ENCODE measurements around the gene PMPCA.

Gene PMPCA

DNA sequence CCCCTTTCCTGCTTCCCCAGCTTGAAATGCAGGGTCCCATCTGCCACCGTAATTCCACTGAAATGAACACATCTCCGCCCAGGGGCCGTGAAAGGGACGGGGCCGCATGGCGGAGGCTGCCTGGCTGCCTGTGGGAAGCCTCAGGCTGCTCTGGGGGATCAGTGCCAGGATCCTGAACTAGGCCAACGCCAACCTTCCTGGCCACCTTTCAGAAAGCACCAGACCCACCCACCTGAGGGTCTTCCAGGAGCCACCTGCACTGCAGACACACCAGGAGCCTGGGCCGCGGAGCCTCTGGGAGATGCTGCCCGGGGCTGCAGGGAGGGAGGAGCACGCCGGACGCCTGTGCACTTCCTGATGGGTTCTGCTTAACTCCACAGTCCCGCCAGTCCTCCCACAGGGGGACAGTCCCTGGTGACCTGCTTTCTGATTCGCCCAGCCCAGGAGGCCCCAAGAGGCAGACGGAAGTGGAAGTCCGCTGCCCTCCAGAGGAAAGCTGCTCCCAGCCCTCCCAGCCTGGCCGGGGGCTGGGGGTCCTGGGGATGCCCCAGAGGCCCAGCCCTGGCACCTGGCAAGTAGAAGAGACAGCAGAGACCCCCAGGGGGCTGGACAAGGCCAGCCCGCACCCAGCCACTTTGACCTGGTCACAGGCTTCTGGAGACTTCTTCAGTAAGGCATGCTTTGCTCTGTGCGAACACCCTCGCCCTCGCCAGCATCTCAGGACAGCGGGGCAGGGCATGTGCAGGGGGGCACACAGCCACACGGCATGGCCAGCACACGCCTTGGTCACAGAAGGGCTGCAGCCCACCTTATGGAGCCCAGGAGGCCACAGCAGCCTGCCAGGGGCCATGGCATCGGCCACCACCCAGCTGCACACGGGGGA lies 36.9 kb upstream of the PMPCA start, which contains the start of gene CARD9:
Gene CARD9 (minus strand): TSS at position 370 of the 883 bp plus-strand sequence. CDS start 1,591 bp downstream, outside the sequence.
- no peak for DNase-seq (ENCODE audit: low read depth)

DNA sequence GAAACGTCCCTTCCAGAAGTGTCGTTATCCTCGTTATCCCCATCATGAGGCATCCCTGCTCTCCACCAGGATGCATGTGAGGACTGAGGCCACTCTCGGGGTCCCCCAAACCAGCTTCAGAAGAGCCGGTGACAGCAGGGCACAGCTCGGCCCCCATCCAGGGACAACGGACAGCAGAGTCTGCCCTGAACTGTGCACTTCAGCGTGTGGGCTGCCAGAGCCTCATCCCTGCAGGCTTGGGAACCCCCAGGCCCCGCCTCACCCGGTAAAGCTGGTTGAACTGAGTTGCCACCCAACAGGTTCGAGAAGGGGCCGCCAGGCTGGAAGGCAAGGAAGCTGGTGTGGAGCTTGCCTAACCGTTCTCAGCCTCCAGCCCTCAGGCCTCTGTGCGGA lies 36.3 kb upstream of the PMPCA start:
- no peak for DNase-seq (ENCODE audit: low read depth)

DNA sequence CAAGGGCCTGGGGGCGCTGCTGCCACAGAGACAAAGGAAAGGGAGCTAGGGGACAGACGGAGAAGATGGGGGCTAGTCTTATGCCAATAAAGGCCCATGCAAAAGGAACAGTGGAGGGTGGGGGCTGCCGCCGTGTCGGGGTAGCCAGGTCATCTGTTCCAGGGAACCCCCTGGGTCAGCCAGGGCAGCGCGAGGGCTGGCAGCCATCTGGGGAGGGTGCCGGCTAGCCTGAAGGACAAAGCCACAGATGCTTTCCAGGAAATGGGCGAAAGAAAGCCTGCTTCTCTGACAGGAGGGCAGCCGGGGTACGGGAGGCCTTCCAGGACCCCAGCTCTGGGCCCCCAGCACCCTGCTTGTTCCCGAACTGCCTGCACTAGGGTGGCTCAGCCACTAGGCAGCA lies 35.4 kb upstream of the PMPCA start:
- no peak for DNase-seq (ENCODE audit: low read depth)

DNA sequence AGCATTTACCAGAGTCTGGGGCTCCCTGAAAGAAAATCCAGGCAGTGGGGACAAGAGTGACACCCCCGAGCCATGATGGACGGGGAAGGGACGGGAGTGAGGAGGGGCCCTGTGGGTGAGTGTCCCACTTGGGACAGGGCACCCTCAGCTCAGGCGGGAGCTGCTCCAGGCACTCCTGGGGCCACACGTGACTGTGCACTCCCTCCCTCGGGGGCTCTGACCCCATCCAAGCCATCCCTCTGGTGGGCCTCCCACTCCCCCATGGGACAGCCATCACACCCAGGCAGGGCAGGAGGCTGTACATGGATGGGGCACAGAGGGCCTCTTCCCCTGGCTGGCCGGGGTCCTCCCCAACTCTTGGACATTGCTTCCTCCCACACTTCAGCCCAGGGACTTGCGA lies 34.0 kb upstream of the PMPCA start:
- DNase-seq (ENCODE audit: low read depth): no peak

DNA sequence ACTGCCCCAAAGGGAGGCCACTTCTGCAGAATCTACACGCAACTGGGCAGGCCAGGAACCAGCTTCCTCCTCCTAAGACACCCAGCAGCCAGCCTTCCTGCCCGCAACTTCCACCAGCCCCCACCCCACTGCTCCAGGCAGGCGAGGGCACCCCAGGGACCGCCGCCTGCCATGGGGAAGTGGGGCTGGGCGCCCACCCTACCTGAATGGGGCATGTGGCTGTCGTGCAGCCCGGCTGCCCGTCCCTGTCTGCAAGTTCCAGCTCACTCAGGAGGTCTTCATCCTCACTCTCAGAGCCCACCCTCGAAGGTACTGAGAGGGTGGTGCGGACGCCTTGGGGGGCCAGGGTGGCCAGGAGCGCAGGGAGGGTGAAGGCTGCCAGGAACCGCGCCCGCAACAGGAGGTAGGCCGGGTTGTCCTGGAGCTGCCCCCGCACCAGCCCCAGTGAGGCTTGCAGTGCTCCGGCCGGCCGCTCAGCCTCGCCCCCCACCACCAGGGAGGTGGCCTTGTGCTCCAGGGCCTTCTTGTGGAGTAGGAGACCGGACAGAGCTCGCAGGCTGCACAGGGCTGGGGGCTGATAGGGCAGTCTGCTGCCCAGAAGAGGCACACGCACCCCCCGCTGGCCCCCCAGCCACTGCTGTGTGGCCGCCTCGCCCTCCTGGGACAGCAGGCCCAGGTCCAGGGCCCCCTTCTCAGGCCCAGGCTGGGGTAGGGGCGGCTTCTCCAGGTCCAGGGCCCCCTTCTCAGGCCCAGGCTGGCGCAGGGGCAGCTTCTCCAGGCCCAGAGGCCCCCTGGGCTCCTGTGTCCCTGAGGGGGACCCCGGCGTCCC lies 32.9 kb upstream of the PMPCA start:
- no peak for DNase-seq (ENCODE audit: low read depth)

DNA sequence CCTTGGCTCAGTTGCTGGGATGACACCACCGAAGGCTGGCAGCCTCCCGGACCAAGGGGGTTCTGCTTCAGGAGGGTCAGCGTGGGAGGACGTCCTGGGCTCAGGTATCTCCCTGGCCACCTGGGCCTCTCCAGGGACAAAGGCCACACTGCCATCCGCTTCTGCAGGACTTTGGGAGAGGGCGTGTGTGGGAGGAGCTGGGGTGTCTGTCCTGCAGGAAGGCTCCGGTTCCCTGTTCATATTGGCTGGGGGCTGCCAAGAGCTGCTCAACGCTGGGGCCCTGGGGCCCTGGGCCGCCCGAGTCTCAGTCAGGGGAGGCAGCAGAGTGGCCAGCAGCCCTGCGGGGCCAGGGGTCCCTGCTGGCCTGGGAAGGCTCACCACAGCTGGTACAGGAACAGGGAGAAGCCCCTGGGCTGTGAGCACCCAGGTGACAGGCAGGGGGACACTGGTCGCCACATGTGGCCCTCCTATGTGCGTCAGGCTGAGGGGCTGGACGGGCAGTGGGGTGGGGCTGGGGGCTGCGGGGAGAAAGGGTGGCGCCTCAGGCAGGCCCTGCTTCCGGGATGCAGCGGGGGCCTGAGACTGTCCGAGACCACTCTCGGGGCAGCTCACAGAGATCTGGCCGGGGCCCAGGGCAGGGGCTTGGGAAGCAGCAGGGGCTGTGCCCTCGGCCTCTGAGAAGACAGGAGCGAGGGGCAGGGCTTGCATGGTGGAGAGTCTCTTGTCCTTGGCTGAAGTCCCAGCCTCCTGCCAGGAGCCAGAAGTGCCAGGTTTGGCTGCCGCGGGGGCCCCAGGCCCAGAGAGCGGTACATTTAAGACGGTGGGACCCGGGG lies 32.1 kb upstream of the PMPCA start:
- no peak for DNase-seq (ENCODE audit: low read depth)

DNA sequence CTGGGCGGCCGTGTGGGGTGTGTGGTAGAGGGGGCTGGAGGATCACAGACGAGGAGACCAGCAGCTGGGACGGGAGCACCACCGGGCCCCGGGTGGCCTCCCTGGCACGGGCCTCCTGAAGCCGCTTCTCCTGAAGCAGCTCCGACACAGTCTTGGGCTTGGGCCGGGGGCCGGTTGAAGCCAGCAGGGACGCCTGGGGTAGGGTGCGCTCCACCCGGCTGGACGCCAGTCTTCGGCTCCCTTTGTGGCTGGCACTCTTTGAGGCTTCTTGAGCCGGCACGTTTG lies 31.5 kb upstream of the PMPCA start:
- no peak for DNase-seq (ENCODE audit: low read depth)

DNA sequence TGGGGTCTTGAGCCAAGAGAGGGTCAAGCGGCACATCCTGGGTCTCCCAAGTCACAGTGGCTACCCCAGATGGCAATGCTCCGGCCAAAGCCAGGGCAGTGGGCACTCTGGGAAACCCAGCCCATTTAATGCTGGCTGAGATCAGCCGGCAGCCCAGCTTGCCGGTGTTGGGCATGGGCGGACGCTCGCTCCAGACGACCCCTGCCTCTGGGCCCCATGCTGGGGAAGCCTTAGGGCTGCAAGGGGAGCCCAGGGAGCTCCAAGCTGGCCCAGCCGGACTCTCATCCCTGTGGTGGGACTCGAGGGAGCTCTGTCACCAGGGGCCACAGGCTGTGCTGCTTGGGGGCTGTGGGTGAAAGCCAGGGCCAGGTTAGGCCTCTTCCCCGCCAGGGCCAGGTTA lies 31.1 kb upstream of the PMPCA start:
- no peak for DNase-seq (ENCODE audit: low read depth)

DNA sequence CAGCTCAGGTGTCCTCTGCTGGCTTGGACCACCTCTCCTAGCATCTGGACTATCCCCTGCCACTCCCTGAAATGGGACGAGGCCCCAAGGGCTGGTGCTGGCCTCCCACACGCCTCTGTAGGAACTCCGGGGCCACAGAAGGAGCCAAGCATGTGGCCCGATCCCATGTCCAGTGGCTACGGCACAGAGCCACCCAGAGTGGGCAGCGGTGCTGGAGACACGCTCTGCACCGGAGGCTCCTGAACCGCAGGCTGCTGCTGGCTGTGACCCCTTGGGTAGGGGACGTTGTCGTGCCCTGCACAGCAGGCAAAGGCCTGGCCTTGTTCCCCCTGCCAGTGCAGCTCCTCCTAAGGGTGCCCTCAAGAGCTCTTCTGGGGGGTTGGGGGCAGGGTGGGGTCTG lies 30.6 kb upstream of the PMPCA start:
- no peak for DNase-seq (ENCODE audit: low read depth)

DNA sequence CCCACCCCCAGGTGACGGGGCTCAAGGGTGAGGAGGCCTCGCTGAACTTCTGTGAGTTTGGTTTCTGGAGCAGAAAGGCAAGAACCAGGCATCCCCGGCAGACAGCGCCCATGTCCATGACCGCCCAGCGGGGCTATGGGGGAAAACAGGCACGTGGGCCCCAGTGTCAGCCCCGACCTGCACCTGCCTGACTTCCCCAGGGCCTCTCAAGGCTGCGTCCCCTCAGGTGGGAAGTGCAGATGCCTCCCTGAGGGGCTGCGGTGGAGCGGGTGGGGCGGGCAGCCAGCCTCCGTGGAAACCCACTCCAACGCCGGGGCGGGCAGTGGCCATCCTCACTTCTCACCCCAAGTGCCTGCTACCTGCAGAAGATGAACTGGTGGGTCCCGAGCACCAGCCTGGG lies 30.1 kb upstream of the PMPCA start:
- DNase-seq (ENCODE audit: low read depth): no peak

DNA sequence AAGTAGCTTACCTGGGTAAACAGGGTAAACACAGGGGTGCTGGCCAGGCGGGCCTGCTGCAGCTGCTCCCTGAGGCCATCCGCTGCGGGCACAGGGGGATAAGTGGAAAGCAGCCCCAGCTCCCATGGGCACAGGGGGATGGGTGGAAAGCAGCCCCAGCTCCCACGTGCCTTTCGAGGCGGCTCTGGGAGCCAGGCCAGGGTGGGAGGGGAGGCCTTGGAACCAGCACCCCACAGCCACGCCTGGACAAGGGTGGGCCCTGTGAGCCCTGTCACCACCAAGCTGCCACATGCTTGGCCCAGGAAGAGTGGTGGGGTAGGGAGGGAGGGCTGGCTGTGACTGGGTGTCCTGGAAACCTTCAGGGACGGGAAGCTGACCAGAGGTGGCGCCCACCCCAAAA lies 29.1 kb upstream of the PMPCA start:
- no peak for DNase-seq (ENCODE audit: low read depth)

DNA sequence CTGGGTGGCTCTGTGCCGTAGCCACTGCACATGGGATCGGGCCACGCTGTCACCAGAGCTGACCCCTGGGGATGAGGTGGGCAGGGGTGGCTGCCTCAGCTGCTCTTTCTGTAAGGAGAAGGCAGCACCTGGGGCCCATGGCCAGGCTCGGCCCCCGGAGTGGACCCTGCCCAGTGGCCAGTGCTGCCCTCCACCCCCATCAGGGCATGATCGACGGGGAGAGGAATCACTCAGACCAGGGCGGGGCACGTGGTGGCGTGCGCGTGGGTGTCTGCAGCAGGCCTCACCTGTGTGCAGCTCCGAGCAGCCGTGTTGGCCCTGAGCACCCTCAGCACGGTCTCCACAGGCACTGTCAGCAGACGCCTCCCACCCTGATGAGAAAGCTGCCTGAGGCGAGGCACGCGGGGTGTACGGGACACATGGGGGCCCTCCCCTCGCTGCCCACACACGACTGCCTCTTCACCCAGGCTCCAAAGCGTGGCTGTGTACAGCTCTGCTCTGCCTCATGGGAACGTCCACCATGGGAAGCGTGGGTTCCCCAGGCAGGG lies 28.4 kb upstream of the PMPCA start:
- no peak for DNase-seq (ENCODE audit: low read depth)

DNA sequence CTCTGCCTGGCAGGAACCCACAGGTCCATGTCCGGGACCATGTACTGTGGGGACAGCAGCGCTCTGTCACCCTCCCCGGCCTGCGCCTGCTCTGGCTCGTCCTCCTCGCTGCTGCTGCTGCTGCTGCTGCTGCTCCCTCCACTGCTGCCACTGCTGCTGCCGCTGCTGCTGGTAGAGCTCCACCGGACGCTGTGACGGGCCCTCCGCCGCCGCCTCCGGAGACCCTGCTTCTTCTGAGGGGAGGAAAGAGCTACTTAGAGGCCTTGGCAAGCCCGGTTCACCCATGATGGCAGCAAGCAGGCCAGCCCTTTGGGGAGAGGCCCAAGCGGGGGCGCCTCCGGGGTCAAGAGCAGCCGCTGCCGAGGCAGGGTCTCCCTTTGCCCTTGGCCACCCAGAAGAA lies 27.0 kb upstream of the PMPCA start:
- DNase-seq (ENCODE audit: low read depth): no peak

DNA sequence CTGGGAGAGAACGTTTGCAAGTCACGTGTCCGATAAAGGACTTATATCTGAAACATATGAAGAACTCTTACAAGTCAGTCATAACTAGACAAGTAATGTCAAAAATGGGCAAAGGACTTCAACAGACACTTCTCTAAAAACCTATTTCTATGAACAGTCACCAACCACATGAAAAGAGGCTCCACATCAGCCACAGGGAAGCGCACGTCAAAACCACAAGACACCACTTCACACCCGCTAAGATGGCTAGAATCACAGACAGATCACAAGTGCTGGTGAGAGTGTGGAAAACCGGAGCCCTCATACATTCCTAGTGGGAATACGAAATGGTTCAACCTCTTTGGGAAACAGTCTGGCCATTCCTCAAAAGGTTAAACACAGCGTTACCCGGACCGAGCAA lies 25.4 kb upstream of the PMPCA start:
- peak; percentile 25 for DNase-seq (ENCODE audit: low read depth)

DNA sequence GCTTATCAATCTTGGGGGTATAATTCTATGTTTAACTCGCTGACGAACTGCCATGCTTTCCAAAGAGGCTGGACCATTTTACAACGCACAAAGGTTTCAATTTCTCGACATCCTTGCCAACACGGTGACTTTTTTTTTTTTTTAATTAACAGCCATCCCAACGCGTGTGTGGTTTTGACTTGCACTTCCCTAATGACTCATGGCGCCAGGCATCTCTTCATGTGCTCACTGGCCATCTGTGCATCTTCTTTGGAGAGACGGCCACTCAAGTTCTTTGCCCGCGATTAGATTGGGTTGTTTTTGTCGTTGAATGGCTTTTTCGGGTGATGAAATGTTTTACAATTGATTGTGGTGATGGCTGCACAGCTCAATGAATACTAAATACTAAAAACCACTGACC lies 24.4 kb upstream of the PMPCA start:
- DNase-seq (ENCODE audit: low read depth): no peak

DNA sequence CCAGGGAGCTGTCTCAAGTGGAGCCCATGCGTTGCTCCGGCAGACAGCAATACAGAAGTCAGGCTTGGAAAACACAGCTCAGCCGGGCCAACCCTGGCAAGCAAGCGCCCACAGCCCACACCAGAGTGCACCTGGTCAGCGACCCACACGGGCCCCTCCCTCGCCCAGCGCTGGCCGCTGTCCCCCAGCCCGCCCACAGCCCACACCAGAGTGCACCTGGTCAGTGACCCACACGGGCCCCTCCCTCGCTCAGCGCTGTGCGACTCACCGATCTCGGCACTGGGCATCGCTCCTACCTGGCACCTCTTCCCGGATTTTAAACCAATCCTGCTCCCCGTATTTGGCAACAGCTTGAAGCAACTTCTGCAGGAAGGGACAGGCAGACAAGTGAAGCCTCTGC lies 23.2 kb upstream of the PMPCA start:
- no peak for DNase-seq (ENCODE audit: low read depth)

DNA sequence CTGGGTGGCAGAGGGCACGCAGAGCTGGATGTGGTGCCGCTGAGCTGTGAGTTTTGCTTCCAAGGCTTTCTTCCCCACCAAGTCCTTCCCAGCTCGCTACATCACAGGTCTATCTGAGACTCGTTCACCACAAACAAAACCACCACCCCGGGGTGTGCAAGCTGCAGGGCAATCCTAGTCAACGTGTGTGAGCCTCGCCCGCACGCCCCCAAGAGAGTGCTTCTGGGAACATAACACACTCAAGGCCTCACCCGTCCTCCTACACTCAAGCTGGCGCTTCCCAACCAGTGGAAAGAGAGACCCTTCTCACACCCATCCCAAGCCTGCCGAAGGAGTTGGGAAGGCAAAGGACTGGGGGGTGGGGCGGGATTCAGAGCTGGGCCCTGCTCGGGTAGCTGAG lies 21.1 kb upstream of the PMPCA start:
- DNase-seq (ENCODE audit: low read depth): no peak

DNA sequence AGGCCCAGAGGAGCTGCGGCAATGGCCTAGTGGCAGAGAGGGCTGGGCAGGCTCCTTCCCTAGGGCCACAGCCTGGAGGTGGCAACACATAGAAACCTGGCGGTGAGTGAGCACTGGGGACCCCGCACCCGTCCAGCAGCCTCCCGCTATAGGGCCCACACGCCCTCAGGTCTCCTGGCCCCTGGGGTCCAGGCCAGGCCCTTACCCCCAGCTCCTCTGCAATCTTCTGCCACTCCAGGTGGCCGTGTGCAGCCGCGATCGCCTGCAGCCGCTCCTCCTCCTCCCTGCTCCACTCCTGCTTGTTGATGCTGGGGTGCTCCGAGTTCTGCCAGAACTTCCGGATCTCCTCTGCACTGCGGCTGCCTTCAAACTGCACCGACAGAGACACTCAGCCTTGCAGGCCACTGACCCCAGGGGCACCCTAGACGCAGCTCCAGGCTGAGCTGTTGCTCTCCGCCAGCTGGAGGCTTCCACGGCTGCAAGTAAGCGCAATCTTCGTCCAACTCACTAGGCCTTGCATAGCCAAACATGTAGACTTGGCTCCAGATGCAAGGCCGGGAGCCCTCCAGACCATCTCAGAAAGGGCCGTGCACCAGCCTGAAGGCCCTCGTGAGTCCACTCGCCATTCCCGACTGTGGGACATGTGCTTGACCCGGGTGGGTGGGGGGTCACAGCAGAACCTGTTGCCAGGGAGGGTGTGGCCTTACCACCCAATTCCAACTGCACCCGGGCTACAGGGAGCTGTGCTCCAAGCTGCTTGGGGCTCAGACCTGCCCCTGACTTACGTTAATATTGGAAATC lies 18.5 kb upstream of the PMPCA start:
- no peak for DNase-seq (ENCODE audit: low read depth)

DNA sequence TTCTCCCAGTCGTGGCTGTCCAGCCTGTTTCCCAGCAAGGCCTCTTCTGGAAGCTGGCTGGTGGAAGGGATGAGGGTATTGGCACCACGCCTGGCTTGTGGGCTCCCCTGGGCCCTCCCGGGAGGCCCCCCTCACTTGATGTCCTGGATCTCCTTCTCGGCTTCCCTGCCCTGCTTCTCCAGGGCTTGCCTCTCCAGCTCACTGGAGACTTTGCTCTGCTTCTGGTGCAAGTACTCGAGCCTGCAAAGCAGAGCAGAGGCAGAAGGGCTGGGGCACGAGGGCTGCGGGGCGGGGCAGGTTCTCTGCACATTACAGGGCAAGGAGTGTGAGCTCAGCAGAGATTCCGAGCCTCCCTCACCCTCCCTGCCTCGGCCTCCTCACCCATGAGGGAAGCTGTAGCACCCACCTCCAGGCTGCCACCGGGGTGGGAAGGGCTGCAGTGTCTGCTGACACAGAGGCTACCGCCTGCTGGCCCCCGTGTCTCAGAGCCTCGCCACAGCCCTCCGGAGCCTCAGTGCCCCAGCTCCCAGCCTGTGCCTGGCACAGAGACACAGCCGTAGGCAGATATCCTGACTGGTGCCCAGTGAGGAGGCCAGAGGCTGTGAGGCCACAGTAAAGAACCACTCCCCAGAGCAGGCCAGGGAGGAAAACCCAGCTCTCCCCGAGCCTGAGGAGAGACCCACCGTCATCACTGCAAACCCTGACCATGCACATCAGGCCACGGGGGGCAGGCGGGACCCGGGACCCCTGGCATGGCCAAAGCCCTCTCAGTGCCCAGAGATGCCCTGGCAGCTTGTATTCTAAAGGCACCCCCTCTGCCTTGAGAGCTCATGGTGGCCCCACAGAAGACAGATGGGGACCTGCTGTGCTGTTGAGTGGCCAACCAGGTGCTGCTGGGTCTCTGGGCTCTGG lies 17.7 kb upstream of the PMPCA start:
- DNase-seq (ENCODE audit: low read depth): no peak

DNA sequence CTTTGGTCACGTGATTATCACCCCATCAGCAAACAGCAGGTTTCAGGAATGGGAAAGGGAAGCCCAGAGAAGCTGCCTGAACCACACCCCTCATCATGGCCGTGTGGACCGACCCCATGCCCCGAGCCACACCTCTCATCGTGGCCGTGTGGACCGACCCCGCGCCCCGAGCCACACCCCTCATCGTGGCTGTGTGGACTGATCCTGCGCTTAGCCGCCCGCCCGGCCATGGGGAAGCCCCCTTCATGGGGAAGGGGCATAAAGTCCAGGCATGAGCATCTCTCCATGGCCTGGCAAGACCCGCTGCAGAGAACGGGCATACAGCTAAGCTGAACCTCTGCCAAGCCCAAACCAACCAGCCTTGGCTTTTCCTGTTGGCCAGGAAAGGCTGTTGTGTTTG lies 16.9 kb upstream of the PMPCA start:
- no peak for DNase-seq (ENCODE audit: low read depth)

Measured in activated gamma-delta T cell treated with anti-CD3 and anti-CD28 coated beads, Interleukin-2, amount 50 U/mL, for 16 hours (primary cell).